NCI-H526 treated with DMSO at 0.1 percent for 48 hours (cell line): ENCODE results near the gene TRIM69.
"Not testable (repeated sequence)": the region's sequence is repeated elsewhere in the genome, so short reads cannot be mapped to it uniquely, and the experiment has no call there.

ENCODE experiments used
- DNase-seq: peaks from one replicate; lab custom pipeline; 2025; lab: John Stamatoyannopoulos, UW

The TRIM69 gene, protein sequence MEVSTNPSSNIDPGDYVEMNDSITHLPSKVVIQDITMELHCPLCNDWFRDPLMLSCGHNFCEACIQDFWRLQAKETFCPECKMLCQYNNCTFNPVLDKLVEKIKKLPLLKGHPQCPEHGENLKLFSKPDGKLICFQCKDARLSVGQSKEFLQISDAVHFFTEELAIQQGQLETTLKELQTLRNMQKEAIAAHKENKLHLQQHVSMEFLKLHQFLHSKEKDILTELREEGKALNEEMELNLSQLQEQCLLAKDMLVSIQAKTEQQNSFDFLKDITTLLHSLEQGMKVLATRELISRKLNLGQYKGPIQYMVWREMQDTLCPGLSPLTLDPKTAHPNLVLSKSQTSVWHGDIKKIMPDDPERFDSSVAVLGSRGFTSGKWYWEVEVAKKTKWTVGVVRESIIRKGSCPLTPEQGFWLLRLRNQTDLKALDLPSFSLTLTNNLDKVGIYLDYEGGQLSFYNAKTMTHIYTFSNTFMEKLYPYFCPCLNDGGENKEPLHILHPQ

DNA sequence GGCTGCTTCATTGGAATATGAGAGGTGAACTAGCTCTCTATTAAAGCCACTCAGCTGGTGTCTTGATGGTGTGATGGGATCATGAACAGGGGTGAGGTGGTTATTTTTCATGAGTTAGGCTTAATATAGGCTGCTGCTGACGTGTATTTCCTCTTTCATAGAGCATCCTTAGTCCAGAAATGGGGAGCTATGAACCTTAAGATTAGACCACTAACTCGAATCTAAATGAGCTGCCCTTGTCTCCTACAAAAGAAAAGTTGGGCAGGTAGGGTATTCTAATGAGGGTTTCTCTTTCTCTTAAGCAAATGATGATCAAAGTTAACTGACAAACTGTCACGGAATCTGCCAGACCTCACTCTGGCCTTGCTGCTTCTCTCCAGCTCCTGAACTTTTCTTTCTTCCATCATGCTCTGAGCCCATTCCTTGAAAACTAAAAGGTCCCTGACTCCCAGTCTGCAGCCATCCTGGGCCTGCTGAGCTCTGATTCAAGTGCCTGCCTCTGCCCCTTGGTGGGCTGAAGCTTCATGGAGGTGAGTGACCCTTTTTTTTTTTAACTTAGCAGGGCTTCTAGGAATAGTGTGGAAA, at the start of gene TRIM69:
Gene TRIM69 (plus strand): TSS at position 348 of the 585 bp plus-strand sequence. CDS start 177 bp downstream, at position 525.
- no peak for DNase-seq

- not testable (repeated sequence) for DNase-seq
Measured at GRCh38 chr15:44689318-44689717, 47.0 kb upstream of the TRIM69 start.

GRCh38 chr15:44690245-44690644, 46.1 kb upstream of the TRIM69 start:
- DNase-seq: not testable (repeated sequence)

GRCh38 chr15:44692659-44693058, 43.7 kb upstream of the TRIM69 start:
- DNase-seq: no peak

DNA sequence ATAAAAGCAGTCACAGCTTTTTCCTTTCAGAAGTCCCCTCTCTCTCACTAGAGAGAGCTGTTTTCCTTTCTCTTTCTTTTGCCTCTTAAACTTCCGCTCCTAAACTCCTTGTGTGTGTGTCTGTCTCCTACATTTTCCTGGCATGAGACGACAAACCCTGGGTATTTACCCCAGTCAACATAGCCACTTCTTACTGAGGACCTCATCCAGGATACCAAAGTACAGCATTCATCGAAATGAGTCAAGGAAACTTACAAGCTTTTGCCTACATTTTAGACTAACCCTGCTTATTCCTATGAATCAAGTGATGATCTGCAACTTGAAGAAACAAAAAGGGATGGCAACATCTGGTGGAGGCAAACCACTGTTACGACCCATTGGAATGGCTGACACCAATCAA, 41.9 kb upstream of the TRIM69 start:
- DNase-seq: no peak

- DNase-seq: no peak
Measured at GRCh38 chr15:44695294-44695693, 41.0 kb upstream of the TRIM69 start.

GRCh38 chr15:44697014-44697413, 39.3 kb upstream of the TRIM69 start:
- no peak for DNase-seq

GRCh38 chr15:44698641-44699040, 37.7 kb upstream of the TRIM69 start:
- no peak for DNase-seq

GRCh38 chr15:44700676-44701075, 35.7 kb upstream of the TRIM69 start:
- not testable (repeated sequence) for DNase-seq

DNA sequence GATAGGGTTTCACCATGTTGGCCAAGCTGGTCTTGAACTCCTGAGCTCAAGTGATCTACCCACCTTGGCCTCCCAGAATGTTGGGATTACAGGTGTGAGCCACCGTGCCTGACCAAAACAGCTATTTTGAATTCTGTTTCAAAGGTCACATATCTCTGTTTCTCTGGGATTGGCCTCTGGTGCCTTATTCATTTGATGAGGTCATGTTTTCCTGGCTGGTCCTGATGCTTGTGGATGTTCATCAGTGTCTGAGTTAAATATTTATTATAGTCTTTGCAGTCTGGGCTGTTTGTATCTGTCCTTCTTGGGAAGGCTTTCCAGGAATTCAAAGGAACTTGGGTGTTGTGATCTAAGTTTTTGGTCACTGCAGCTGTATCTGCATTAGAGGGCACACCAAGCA, 30.3 kb upstream of the TRIM69 start:
- no peak for DNase-seq

DNA sequence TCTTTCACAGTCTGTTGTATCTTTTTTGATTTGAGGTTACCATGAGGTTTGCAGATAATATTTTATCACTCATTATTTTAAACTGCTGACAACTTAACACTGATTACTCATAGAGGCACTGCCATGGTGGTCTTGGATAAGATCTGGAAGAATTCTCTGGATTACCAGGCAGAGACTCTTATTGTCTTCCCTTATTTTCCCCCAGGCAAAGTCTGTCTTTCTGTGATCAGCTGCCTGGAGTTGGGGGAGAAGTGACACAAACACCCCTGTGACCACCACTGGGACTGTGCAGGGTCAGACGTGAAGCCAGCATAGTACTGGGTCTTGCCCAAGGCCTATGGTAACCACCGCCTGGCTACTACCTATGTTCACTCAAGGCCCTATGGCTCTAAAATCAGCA, 29.9 kb upstream of the TRIM69 start:
- DNase-seq: no peak

- DNase-seq: no peak
Measured at GRCh38 chr15:44706946-44707636, 29.2 kb upstream of the TRIM69 start.

GRCh38 chr15:44710236-44711095, 25.9 kb upstream of the TRIM69 start:
- DNase-seq: peak; percentile 5

- peak; percentile 94 for DNase-seq
Measured at GRCh38 chr15:44711096-44711742, 25.1 kb upstream of the TRIM69 start, which contains the start of the genes B2M and PATL2. B2M (plus strand) TSS chr15:44711517; CDS start chr15:44711547, 30 bp downstream. PATL2 (minus strand) TSS chr15:44711323; CDS start chr15:44676490, 34,833 bp downstream.

DNA sequence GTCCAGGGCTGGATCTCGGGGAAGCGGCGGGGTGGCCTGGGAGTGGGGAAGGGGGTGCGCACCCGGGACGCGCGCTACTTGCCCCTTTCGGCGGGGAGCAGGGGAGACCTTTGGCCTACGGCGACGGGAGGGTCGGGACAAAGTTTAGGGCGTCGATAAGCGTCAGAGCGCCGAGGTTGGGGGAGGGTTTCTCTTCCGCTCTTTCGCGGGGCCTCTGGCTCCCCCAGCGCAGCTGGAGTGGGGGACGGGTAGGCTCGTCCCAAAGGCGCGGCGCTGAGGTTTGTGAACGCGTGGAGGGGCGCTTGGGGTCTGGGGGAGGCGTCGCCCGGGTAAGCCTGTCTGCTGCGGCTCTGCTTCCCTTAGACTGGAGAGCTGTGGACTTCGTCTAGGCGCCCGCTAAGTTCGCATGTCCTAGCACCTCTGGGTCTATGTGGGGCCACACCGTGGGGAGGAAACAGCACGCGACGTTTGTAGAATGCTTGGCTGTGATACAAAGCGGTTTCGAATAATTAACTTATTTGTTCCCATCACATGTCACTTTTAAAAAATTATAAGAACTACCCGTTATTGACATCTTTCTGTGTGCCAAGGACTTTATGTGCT, 24.5 kb upstream of the TRIM69 start:
- DNase-seq: peak; percentile 51

DNA sequence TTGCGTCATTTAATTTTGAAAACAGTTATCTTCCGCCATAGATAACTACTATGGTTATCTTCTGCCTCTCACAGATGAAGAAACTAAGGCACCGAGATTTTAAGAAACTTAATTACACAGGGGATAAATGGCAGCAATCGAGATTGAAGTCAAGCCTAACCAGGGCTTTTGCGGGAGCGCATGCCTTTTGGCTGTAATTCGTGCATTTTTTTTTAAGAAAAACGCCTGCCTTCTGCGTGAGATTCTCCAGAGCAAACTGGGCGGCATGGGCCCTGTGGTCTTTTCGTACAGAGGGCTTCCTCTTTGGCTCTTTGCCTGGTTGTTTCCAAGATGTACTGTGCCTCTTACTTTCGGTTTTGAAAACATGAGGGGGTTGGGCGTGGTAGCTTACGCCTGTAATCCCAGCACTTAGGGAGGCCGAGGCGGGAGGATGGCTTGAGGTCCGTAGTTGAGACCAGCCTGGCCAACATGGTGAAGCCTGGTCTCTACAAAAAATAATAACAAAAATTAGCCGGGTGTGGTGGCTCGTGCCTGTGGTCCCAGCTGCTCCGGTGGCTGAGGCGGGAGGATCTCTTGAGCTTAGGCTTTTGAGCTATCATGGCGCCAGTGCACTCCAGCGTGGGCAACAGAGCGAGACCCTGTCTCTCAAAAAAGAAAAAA, 23.9 kb upstream of the TRIM69 start:
- peak; percentile 17 for DNase-seq

DNA sequence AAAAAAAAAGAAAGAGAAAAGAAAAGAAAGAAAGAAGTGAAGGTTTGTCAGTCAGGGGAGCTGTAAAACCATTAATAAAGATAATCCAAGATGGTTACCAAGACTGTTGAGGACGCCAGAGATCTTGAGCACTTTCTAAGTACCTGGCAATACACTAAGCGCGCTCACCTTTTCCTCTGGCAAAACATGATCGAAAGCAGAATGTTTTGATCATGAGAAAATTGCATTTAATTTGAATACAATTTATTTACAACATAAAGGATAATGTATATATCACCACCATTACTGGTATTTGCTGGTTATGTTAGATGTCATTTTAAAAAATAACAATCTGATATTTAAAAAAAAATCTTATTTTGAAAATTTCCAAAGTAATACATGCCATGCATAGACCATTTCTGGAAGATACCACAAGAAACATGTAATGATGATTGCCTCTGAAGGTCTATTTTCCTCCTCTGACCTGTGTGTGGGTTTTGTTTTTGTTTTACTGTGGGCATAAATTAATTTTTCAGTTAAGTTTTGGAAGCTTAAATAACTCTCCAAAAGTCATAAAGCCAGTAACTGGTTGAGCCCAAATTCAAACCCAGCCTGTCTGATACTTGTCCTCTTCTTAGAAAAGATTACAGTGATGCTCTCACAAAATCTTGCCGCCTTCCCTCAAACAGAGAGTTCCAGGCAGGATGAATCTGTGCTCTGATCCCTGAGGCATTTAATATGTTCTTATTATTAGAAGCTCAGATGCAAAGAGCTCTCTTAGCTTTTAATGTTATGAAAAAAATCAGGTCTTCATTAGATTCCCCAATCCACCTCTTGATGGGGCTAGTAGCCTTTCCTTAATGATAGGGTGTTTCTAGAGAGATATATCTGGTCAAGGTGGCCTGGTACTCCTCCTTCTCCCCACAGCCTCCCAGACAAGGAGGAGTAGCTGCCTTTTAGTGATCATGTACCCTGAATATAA, 23.0 kb upstream of the TRIM69 start:
- DNase-seq: peak; percentile 9

- DNase-seq: no peak
Measured at GRCh38 chr15:44715142-44715796, 21.1 kb upstream of the TRIM69 start.
